Measurements from ENCODE around the gene MMP24OS.

MMP24OS gene

DNA sequence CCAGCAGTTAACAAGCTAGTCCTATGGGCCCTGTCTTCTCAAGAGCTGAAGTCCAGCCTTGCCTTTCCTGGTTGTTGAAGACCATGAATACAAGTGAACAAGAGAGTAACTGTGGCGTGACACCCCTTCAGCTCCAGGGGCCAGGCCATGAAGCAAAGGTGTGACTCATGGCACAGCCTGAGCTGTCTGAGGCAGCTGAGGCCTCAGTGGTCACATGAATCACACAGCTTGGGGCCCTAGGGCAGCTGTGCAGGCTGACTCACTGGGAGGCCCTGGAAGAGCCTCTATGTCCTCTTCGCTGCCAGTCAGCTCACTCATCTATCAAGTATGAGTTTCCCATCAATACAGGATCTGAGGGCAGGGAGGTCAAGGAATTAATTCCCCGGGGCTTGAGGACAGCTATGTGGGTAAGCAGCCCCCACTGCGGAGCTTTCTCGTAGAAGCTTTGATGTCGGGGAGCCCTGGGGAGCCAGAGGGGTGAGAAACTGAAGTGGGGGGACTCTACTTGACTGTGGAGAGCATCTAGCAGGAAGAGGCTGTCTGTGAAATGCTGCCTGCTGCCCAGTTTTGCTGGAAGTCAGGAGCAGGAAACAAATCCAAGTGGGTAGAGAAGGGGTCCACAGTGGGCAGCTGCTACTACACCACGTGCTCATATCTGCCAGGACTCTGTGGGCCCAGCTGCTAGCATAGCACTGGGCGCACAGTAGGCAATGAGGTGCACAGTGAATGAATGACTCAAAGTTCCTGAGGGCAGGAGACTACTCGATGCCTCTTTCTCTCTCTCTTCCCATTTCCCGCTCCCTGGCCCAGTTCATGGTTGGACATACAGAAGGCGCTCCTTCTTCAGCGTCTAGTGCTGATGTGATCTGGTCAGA lies 28.0 kb upstream of the MMP24OS start:
- peak; percentile 28 for DNase-seq

DNA sequence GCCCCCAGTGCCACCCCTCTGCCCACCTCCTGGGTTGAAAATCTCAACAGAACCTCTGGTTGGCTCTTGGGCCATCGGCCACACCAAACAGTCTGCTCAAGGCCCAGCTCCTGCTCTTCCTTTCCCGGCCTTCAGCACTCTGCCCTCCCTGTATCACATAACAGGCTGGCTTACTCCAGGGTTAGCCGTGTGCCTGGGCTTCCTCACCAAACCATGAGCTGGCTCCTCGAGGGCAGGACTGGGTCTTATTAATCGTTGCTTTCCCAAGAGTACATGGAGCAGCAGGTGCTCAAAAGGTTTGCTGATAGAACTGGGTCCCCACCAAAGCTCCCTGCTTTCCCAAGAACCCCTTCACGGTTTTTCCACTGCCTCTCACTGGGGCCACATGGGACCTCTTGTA lies 27.0 kb upstream of the MMP24OS start:
- no peak for DNase-seq

DNA sequence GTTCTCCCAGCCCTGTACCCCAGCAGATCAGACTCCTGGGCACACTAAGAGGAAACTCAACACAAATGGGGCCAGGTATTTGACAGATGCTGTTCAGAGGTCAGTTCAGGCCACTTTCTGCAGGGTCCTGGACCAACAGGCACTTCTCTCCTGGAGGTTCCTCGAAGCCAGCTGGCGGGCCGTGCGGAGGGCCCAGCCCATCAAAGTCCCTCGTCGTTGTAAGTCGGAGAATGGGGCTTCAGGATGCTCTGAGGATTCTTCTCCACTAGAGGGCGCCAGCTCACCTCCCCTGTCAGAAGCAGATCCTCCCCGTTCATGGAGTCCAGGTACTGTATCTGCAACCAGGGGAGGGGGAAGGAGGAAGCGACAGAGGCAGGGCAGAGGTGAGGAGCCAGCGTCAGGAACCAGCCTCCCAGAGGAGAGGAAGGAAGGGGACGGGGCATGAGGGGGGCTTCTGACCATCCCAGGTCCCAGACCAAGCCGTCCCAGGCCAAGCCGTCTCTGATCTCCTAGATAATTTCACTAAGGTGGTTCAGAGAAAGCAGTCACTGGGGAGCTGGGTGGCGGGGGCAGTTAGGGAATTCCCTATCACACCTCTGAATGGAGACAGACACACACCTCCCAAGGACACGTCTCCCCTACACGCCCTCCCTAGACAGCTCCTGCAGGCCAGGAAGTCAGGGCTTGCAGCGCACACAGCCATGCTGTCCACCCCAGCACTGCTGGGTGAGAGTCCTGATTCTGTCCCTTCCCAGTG lies 26.0 kb upstream of the MMP24OS start:
- DNase-seq = peak; percentile 92

DNA sequence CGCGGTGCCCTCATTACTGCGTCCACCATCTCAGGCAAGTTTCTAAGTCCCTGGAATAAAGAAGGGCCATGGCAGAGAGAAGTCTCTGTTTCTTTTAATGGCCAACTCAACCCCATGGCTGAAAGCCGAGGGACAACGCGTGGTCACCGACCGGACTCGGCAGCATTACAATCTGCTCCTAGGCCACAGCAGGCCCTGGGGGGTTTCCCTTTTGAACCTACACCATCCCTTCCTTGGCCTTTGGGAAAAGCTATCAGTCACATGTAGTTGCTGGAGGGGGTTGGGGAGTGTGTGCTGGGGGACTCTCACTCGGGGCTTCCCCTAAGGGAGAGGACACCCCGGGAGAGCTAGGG lies 25.4 kb upstream of the MMP24OS start:
- no peak for DNase-seq

DNA sequence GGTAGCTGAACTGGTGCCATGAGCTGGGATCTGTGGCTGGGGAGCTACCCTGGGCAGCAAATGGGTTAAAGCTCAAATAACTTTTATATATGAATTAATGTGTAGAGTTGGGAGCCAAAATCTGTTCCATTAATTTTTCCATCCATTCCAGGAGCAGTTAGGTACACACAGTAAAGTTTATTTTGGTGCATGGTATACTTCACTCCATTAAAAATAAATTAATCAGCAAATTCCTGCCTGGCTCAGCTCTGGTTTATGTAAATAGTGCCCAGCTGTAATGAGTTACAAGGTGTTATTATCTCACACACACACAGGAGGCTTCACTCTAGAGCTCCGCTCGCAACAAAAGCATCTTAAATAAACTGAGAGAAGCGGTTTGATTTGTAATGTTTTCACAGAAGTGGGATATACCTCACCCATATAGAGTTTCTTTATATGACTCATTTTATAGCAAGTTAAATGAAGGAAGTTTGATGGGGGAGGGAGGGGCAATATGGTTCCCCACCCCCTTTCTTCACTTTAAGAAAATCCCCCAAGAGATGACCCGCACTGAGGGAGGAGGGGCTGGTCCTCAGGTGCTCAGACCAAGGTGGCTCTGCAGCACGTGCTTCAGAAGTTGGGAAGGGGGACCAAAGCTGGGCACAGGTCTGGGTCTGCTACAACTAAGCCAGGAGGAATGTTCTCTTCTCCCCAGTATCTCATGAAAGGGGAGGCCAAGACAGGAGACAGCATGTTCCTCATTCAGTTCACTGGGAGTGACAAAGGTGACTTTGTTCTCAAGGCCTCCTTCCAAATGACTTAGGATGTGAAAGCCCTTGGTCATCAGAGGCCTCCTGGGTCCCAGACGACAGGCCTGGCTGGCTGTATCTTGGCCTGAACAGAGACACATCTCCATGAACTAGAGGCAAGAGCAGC lies 24.8 kb upstream of the MMP24OS start:
- no peak for DNase-seq

DNA sequence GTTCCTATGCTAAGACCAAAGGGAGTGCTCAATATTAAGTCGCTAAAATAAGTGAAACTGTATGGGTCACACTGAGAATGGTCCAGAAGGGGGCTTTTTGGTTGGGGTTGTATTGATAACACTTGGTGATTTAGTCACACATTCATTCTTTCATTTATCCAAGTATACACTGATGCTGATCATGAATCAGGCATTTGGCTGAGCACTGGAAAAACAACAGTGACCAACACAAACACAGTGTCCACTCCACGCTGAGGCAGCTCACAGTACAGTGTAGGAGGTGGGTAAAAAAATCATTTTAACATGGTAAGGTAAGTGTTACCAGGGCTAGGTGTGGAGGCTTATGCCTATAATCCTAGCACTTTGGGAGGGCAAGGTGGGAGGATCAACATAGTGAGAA lies 23.5 kb upstream of the MMP24OS start:
- no peak for DNase-seq

DNA sequence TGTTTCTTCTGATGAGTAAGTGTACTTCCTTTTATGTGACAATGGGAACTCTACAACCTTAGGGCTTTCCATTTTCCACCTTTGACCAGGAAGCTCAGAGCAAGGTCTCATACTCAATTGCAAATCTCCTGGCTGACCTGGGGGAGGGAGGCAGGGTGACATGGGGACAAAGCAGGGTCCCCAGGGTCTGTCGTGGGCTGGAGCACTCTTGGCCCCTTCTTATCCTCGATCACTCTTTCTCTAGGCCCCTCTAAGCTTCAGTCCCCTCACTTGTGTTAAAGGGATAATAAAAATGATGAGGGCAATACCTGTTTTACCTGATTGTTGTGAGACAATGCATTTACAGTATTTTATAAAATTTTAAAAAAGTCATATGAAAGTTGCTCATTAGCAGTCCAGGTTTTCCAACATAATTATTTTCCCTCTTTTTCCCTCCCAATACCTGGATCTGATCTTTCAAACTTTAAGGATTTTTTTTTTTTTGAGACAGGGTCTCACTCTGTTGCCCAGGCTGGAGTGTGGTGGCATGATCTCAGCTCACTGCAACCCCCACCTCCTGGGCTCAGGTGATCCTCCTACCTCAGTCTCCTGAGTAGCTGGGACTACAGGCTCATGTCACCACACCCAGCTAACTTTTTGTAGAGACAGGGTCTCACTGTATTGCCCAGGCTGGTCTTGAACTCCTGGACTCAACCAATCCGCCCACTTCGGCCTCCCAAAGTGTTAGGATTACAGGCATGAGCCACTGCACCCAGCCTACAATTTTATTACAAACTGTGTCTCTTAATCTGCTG lies 22.7 kb upstream of the MMP24OS start:
- DNase-seq = no peak

DNA sequence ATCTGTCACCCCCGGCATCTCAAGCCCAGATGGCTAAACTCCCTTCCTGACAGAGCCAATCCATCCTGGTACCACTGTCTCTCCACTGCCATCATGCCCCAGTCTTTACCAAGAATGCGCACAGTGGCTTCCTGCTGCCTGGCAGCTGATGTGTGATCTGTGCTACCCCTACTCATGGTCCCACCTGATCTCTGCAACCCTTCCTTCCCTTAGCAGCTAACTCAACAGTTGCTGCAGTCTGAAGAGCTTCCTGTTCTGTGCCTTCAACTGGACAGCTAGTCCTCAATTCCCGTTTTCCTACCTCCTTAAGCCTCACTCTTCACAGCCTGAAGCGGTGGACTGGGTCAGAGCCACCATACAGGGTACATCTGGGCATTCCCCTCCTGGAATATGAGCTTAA lies 21.9 kb upstream of the MMP24OS start:
- no peak for DNase-seq

DNA sequence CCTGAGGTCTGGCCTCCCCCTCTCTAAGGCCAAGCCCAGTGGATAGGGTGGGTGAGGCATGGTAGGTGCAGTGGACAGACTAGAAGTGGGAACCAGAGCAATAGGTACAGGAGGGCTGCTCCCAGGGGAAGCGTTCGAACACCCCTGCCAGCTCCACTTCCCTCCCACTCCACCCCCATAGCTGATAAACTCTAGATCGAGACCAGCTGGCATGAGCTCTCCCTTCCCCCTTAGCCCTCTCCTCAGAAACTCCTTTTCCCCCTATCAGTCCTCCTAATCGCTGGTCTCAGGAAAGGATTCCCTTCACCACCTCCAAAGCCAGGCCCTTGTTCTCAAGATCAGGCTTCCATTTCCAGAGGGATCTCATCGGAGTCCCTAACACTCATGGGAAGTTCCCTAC lies 20.3 kb upstream of the MMP24OS start:
- DNase-seq = no peak

DNA sequence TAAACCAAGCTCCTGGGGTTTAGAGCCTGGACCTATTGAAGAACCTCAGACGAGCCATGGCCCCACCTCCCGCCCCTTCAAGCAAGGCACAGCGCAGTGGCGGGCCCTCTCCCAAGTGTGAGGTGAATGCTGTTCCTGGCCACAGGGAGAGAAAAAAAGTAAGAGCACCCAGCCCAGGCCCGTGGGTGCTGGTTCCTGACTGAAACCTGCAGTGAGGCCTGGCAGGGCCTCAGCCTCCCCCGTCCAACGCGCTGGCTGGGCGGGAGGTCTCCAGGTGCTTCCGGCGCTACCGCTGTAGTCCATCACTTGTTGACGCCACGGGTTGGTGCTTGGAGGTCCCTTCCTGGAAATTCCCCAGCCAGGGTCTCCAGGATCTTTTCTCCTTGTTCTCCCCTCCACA lies 19.8 kb upstream of the MMP24OS start:
- DNase-seq = no peak

DNA sequence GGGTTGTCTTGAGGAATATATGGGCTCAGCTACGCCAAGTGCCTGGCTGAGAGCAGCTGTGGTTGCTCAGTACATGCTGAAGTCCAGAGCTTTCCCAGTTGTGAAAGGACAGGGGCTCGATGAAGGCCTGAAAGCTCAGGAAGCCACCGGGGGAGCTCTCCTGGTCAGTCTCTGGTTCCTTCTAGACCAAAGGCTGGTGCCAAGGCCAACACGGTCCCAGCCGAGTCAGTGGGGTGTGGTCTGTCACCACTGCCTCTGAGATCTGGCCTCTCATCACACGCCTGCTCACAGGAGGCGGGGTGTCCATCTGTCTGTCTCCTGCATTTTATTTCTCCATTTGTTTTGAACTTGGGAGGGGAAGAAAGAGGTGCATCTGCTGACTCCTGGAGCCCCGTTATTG lies 19.2 kb upstream of the MMP24OS start:
- no peak for DNase-seq

DNA sequence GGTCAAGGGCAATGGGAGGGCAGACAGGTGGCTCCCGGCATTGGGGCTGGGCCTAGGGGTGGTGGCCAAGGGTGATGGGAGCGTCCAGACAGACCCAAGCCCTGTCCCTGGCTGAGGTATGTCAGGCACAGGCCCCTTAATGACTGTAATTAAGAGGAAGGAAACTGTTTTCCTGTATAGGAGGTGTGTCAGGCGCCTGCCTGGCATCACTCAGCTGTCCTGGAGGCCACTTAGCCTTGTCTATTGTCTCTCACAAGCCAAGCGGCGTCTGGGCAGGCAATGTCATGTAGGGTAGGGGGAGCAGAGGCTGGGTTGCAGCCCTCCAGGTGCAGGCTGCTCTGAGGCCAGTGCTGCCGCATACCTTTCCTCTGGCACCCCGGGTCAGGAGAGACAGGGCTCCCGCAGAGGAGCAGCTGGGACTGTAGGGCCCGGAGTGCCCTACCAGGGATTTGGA lies 18.2 kb upstream of the MMP24OS start:
- no peak for DNase-seq

DNA sequence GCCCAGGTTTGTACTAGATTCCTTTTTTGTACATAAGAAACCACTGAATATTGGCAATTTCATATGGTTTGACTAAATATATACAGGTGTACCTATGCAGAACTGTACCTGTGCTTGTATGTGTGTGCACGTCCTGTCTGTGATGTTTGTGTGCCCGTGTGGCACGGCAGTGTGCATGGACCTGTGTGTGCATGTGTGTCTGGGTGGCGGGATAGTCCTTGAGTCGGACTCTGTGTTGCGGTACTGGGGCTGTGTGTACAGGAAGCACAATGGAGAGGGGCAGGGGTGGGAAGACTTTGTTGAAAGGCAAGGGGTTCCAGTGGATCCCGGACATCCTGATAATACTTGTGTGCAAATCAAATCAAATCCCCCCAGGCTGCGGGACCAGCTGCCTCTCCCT lies 17.8 kb upstream of the MMP24OS start:
- no peak for DNase-seq

DNA sequence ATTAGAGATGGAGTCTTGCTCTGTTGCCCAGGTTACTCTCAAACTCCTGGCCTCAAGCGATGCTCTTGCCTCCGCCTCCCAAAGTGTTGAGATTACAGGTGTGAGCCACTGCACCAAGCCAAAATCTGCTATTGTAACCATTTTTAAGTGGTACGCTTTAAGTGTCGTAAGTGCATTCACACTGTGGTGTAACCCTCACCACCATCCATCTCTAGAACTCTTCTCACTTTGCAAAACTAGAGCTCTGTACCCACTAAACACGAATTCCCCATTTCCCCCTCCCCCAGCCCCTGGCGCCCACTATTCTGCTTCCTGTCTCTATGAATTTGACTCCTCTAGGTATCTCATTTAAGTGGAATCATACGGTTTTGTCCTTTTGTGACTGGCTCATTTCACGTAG lies 17.1 kb upstream of the MMP24OS start:
- DNase-seq = no peak

DNA sequence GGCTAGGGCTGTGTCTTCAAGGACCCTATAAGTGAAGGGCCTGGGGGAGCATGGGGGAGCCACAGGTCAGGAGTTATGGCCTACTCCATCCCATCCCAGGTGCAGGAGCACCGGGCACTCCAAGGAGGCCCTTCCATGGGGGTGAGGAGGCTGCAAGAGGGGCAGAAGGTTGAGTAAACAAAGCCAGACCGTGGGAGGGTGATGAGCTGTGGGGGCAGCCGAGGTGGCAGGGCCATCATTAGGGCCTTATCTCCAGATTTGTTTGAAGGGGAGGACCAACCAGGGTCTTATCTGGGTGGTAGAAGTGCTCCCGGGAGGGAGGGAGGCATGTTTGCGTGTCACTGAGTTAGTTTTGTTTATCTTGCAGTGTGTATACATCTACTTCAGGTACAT lies 16.4 kb upstream of the MMP24OS start:
- no peak for DNase-seq

DNA sequence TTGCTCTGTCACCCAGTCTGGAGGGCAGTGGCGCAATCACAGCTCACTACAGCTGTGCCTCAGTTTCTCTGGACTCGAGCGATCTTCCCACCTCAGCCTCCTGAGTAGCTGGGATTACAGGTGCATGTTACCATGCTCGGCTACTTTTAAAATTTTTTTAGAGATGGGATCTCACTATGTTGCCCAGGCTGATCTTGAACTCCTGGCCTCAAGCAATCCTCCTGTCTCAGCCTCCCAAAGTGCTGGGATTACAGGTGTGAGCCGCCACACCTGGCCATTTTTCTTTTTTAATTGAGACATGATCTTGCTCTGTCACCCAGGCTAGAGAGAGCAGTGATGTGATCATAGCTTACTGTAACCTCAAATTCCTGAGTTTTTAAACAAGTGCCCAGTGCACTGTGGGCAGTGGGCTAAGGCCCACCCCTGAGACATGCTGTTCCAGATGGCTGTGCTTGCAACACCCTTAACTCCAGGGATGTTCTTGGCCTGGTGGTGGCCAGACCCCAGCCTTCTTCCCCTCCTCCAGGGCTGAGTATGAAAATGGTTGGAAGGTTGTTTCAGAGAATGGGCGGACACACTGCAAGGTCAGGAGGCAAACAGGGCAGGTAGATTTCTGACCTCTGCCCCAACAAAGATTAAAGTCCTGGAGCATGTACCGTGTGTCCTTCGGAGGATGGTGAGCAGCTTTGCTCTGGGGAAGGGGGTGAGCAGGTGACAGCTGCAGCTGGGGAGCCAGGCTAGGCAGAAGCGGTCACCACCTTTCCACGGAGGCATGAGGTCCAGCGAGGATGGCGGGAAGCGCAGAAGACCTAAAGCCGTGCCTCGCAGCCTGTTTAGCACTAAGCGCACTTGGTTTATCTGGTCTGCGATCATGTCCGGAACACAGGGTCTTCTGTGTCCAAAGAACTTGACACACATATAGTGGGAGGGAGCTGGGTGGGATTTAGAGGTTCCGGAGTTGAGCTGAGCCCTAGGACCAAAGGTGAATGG lies 15.7 kb upstream of the MMP24OS start:
- DNase-seq = no peak

DNA sequence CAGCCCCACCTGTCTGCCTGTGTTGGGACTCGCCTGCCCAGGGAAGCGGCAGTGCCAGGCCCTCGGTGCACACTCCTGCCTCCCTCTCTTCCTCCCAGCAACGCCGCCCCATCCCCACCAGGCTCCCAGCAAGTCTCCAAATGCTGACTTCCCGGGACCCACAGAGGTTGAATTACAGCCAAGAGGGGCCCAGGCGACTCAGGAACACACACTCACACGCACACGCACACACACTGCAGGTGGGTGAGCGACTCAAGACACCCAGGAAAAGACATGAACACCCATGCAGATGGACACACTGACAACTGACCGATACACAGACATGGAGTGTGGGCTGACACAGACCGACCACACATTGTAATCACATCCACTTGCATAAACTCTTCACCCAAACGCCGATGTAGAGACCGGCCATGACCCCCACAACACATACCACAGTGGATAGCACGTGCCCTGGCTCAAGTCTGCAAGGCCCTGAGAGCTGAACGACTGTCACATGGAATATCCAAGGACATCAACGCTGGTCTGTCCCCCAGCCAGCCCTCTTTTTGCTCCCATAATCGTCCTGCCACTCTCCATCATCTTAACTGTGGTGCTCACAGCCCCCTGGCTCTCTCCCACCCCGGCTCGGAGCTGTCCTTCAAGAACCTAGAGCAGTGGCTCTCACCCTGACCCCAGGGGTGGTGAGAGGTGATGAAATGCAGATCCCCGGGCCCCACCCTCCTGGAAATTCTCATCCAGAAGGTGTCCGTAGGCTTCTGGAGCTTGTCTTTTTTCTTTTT lies 14.8 kb upstream of the MMP24OS start:
- DNase-seq = no peak

DNA sequence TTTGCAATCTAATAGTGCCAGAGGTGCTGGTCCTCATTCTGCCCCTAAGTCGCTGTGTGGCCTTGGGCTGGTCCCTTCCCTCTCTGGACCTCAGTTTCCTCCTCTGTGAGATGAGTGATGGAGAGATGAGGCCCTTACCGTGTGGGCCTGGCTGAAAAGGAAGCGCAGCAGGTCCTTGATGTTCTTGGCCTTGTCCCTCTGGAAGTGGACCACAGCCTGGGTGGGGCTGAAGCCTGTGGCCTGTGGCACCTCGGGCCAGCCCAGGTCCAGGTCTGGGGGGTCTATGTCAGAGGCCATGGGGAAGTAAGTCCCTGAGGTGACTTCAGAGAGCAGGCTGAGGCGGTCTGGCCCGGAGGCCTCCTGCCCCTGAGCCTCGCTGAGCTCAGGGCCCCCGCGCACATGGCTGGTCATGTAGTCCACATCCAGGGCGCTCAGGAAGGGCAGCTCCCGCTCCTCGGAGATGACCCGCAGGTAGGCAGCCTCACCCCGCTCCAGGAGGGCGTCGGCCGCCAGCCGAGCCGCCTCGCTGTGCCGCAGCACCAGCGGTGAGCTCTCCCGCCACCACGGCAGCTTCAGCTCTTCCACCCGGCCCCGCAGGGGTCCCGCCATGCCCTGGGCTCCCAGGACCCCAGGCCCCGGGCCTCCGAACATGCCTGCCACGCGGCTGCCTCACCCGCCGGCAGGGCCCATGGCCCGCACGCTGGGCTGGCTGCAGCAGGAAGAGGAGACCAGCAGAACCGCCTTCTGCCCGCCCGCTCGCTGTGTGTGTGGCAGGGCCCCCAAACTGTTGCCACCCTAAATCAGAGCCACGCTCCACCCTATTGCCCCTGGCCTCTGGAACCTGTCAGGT lies 14.0 kb upstream of the MMP24OS start, which contains the start of gene FAM83C:
TSS of gene FAM83C (minus strand) at position 772 of the 850 bp plus-strand sequence. CDS start at position 651, 121 bp downstream.
- DNase-seq = no peak

DNA sequence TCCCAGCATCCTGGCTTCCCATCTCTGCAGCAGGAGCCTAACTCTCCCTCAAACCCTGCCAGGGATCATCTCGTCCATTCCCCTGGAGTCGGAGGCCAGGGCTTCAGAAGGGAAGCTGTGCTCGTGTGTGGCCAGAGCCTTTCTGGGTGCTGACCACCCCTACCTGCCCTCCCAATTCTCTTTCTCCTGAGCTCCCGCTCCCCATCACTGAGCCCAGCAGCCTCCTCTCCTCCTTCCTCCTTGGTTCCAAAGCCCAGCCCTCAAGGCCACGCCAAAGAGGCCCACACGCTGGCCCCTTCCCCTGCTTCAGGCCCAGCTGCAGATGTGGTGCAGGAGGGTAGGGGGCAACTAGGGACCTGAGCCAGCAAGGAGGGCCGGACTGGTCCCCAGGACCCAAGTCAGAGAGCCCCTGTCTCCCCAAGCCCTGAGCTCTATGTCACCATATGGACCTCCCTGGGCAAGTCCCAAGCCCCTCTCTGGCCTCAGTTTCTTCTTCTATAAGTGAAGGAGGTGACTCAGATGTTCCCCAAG lies 13.0 kb upstream of the MMP24OS start:
- DNase-seq = no peak
